PC-3 (cell line): ENCODE measurements around the gene H2BK1. TPM values are rescaled to one million over a fixed set of nuclear protein-coding genes. Genes with fewer than 3 reads are reported as not detected.

Source experiments
- ATAC-seq: fragments of 200-7000 bp; cut with Tn5 transposase; 2 replicates; pipeline ENCODE4 v1.9.1; 2020; ENCODE audit warnings: mild to moderate bottlenecking, moderate library complexity
- BruUV-seq: library from RNA; stranded (reverse); fragments of 400-500 nt; replicated peaks from 2 replicates; lab custom pipeline; 2021; lab: Mats Ljungman, UMichigan
- CTCF ChIA-PET: fragments of 300-600 bp; sonication (Branson Sonifier 250); formaldehyde crosslinking; loops from one replicate; lab custom pipeline; 2022; ENCODE audit warnings: antibody characterized with exemption; lab: Charles Lee
- POLR2A ChIA-PET: fragments of 300-600 bp; sonication (Branson Sonifier 250); formaldehyde crosslinking; loops from one replicate; lab custom pipeline; 2022; ENCODE audit warnings: antibody characterized with exemption; ENCODE audit not compliant: unreplicated experiment; lab: Charles Lee
- DNase-seq: peaks from one replicate; pipeline ENCODE4 v3.0.0-alpha.2; 2015
- H2AFZ ChIP-seq: fragments of 300-600 bp; sonication (generic); 2 replicates; pipeline ENCODE4 v1.6.0; 2016; ENCODE audit warnings: antibody characterized with exemption, low read length
- H3F3A ChIP-seq: fragments of 300-600 bp; sonication (generic); one replicate; pipeline ENCODE4 v1.6.0; 2017; ENCODE audit warnings: antibody characterized with exemption, low read length, control low read depth, mild to moderate bottlenecking; ENCODE audit not compliant: unreplicated experiment
- H3K27ac ChIP-seq: fragments of 300-600 bp; sonication (generic); 2 replicates; pipeline ENCODE4 v1.5.1; 2016; ENCODE audit warnings: mild to moderate bottlenecking, low read length
- H3K27me3 ChIP-seq: fragments of 300-600 bp; sonication (generic); 2 replicates; pipeline ENCODE4 v1.6.1; 2016; ENCODE audit warnings: low read length, mixed read lengths
- H3K36me3 ChIP-seq: fragments of 300-600 bp; sonication (generic); 2 replicates; pipeline ENCODE4 v1.6.1; 2016; ENCODE audit warnings: low read depth, mixed run types, low read length, mixed read lengths
- H3K4me1 ChIP-seq: fragments of 300-600 bp; sonication (generic); 2 replicates; pipeline ENCODE4 v1.5.1; 2016; ENCODE audit warnings: low read length; ENCODE audit not compliant: insufficient read depth
- H3K4me2 ChIP-seq: fragments of 300-600 bp; sonication (generic); 2 replicates; pipeline ENCODE4 v1.6.0; 2016; ENCODE audit warnings: low read length
- H3K4me3 ChIP-seq: fragments of 300-600 bp; sonication (generic); 2 replicates; pipeline ENCODE4 v1.5.1; 2016; ENCODE audit warnings: mild to moderate bottlenecking, low read length, mixed read lengths
- H3K79me2 ChIP-seq: fragments of 300-600 bp; sonication (generic); 2 replicates; pipeline ENCODE4 v1.6.1; 2017; ENCODE audit warnings: low read length, mixed read lengths
- H3K9ac ChIP-seq: fragments of 300-600 bp; sonication (generic); 2 replicates; pipeline ENCODE4 v1.6.0; 2016; ENCODE audit warnings: mild to moderate bottlenecking, low read length
- H3K9me2 ChIP-seq: fragments of 300-600 bp; sonication (generic); replicated peaks from 2 replicates; pipeline ENCODE4 v1.6.1; 2016; ENCODE audit warnings: mixed run types, low read length, mixed read lengths
- H3K9me3 ChIP-seq: fragments of 300-600 bp; sonication (generic); 2 replicates; pipeline ENCODE4 v1.6.1; 2016; ENCODE audit warnings: low read length, mixed read lengths
- H4K20me1 ChIP-seq: fragments of 300-600 bp; sonication (generic); 2 replicates; pipeline ENCODE4 v1.6.1; 2016; ENCODE audit warnings: low read length, mixed read lengths
- CTCF ChIP-seq: fragments of 300-600 bp; sonication (generic); conservative IDR thresholded peaks from 2 replicates; pipeline ENCODE4 v1.5.1; 2017; ENCODE audit warnings: antibody characterized with exemption, low read depth, mild to moderate bottlenecking, low read length
- EZH2 ChIP-seq: fragments of 300-600 bp; sonication (generic); IDR thresholded peaks from one replicate; pipeline ENCODE4 v1.6.1; 2017; ENCODE audit warnings: antibody characterized with exemption, mild to moderate bottlenecking, low read length; ENCODE audit not compliant: unreplicated experiment
- EZH2phosphoT487 ChIP-seq: fragments of 300-600 bp; sonication (generic); IDR thresholded peaks from 2 replicates; pipeline ENCODE4 v1.6.1; 2018; ENCODE audit warnings: mild to moderate bottlenecking, antibody characterized with exemption, low read length, borderline replicate concordance
- intact Hi-C: fragments of 100-400 bp; cut with micrococcal nuclease; formaldehyde crosslinking; loops from 2 replicates; pipeline ENCODE4 v1.9.0; 2023
- total RNA-seq: library from RNA; depleted of rRNA; stranded (reverse); fragments of >200 nt; gene quantifications from 2 replicates; pipeline ENCODE4 v1.2.3, GENCODE V29; 2014

H2BK1 gene
- total RNA-seq, 1 experiment from 2014 or later = not detected

- TF ChIP-seq CTCF (no peak), EZH2phosphoT487 (no peak), EZH2 (no peak)
- Histone ChIP-seq H3K4me3 (no peak overlapping the region), H3K4me1 (no peaks in the 10 kb centered on the region), H3K4me2 (no peak overlapping the region), H2AFZ (no peak overlapping the region), H3K9me2 (no peaks in the 10 kb centered on the region), H3K9me3 (no peaks in the 10 kb centered on the region), H3F3A (no peaks in the 10 kb centered on the region), H3K9ac (no peak overlapping the region), H3K79me2 (no peaks in the 10 kb centered on the region), H4K20me1 (no peaks in the 10 kb centered on the region), H3K36me3 (no peaks in the 10 kb centered on the region), H3K27me3 (peaks cover 44% of the 10 kb centered on the region), H3K27ac (no peak overlapping the region)
- CTCF ChIA-PET = no interaction called here
- intact Hi-C loops = no loop called here
- POLR2A ChIA-PET = no interaction called here
- ATAC-seq (no peak), DNase-seq (no peak)
- BruUV-seq = no TSS peak
Measured at GRCh38 chr7:151201751-151202150, 8.5 kb downstream of the H2BK1 start.

GRCh38 chr7:151201344-151201743 lies 8.9 kb downstream of the H2BK1 start:
- no peak for DNase-seq
- POLR2A ChIA-PET = no interaction called here
- Histone ChIP-seq H3F3A (no peaks in the 10 kb centered on the region), H3K9ac (no peak overlapping the region), H3K4me2 (no peak overlapping the region), H3K36me3 (no peaks in the 10 kb centered on the region), H3K9me2 (no peaks in the 10 kb centered on the region), H3K9me3 (no peaks in the 10 kb centered on the region), H3K79me2 (no peaks in the 10 kb centered on the region), H3K4me1 (no peaks in the 10 kb centered on the region), H2AFZ (no peak overlapping the region), H3K4me3 (no peak overlapping the region), H3K27ac (no peak overlapping the region), H4K20me1 (no peaks in the 10 kb centered on the region), H3K27me3 (peaks cover 48% of the 10 kb centered on the region)
- no peak for ATAC-seq
- CTCF ChIA-PET = no interaction called here
- intact Hi-C loops = no loop called here
- TF ChIP-seq CTCF = no peak
- BruUV-seq = no TSS peak

- DNase-seq = no peak
- H3K9me3 ChIP-seq = no peaks in the 10 kb centered on the region
- H3K27ac ChIP-seq = no peak overlapping the region
- ATAC-seq = no peak
- POLR2A ChIA-PET = no interaction called here
- H4K20me1 ChIP-seq = no peaks in the 10 kb centered on the region
- no peak overlapping the region for H2AFZ ChIP-seq
- H3K4me3 ChIP-seq = no peak overlapping the region
- H3K79me2 ChIP-seq = no peaks in the 10 kb centered on the region
- no TSS peak for BruUV-seq
- H3K9ac ChIP-seq = no peak overlapping the region
- H3F3A ChIP-seq = no peaks in the 10 kb centered on the region
- CTCF ChIA-PET = no interaction called here
- no peak overlapping the region for H3K4me2 ChIP-seq
- TF ChIP-seq EZH2 (no peak), EZH2phosphoT487 (no peak), CTCF (no peak)
- H3K36me3 ChIP-seq = no peaks in the 10 kb centered on the region
- peaks cover 63% of the 10 kb centered on the region for H3K27me3 ChIP-seq
- intact Hi-C loops = no loop called here
- no peaks in the 10 kb centered on the region for H3K9me2 ChIP-seq
- H3K4me1 ChIP-seq = no peaks in the 10 kb centered on the region
Measured at GRCh38 chr7:151198945-151199848, 11.1 kb downstream of the H2BK1 start.
